Left lung (tissue), 10 donors: ENCODE results near the gene CD274. TPM values are rescaled to one million over a fixed set of nuclear protein-coding genes. Genes with fewer than 3 reads are reported as not detected.
A peak's percentile ranks its signal among the peaks of the same experiment; 100 is the strongest.

Experiments
- ATAC-seq: fragments of 200-7000 bp; cut with Tn5 transposase; one replicate; pipeline ENCODE4 v1.9.1; 2020; ENCODE audit warnings: moderate library complexity
- DNase-seq, 4 donors: peaks; one replicate each; pipeline ENCODE4 v3.0.0-alpha.2; 2013 to 2020
- H3K27ac ChIP-seq, 2 donors: fragments of 200-600 bp; sonication (generic) in 1 of 2; one replicate each; pipeline versions ENCODE4 v1.5.0 to v1.8.0; 2020 to 2021
- H3K27me3 ChIP-seq, 2 donors: fragments of 200-600 bp; sonication (generic) in 1 of 2; one replicate each; pipeline versions ENCODE4 v1.5.0 to v1.8.0; 2020 to 2021
- H3K36me3 ChIP-seq, 2 donors: fragments of 200-600 bp; sonication (generic) in 1 of 2; one replicate each; pipeline versions ENCODE4 v1.5.0 to v1.8.0; 2020 to 2021
- H3K4me1 ChIP-seq, 2 donors: fragments of 200-600 bp; one replicate each; pipeline ENCODE4 v1.8.0; 2021
- H3K4me3 ChIP-seq, 2 donors: fragments of 200-600 bp; sonication (generic) in 1 of 2; one replicate each; pipeline versions ENCODE4 v1.5.0 to v1.8.0; 2020 to 2021; ENCODE audit warnings: mild to moderate bottlenecking in 1 of 2
- H3K9me3 ChIP-seq, 2 donors: fragments of 200-600 bp; sonication (generic) in 1 of 2; one replicate each; pipeline versions ENCODE4 v1.5.0 to v1.8.0; 2020 to 2021
- intact Hi-C, 2 donors: fragments of 100-400 bp; cut with DNase I; formaldehyde crosslinking; loops; one replicate each; pipeline versions ENCODE4 v1.11.2 to v1.14.2; 2022
- polyA plus RNA-seq, 6 donors: library from polyadenylated mRNA; unstranded; fragments of 120-200 nt; gene quantifications; one replicate each; pipeline ENCODE4 v1.2.1, GENCODE V29; 2013; ENCODE audit not compliant: insufficient read length in 6 of 6
- total RNA-seq, 2 donors: library from RNA; stranded (reverse); fragmentation: NEBNext Ultra II Directional; extraction: Animal tissue kit (Norgen Biotek cat#: 25700); gene quantifications; one replicate each; pipeline ENCODE4 v1.2.1, GENCODE V29; 2021
- TF ChIP-seq, protein P1 (sequence below), 2 donors: fragments of 200-600 bp; sonication (generic) in 1 of 2; IDR thresholded peaks; one replicate each; pipeline versions ENCODE4 v1.5.0 to v1.8.0; 2021; ENCODE audit warnings: antibody characterized with exemption in 2 of 2
- donor health status: DM: no; HTN: yes; CAD: no.
- donor health status: DM: no; HTN: no; CAD: no.

Gene CD274
- total and polyA plus RNA-seq, 8 donors, result 0.24 to 21.1 (median 1.2) TPM

DNA sequence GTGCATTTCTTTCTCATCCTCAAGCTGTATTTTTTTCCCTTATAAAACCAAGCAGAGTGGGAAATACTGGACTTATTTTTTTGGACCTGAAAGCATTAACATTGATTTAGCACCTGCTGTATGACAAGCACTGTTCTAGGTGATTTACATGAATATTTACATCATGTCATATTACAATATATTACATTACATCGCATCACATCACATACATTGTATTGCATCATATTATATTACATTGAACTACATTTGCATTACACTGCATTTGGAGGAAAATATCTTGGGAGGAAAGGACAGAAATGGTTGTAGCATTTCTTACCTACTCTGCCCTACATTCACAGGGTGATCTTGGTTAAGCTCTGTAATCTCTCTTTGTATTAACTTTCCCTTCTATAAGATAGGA lies 48.8 kb downstream of the CD274 start:
- intact Hi-C loops, result no loop called here
- Histone ChIP-seq H3K36me3 (no peaks in the 10 kb centered on the region), H3K4me1 (peaks cover 11 to 19% of the 10 kb centered on the region in 2 donors), H3K27me3 (no peaks in the 10 kb centered on the region), H3K4me3 (no peak overlapping the region), H3K9me3 (no peaks in the 10 kb centered on the region), H3K27ac (peak overlapping the region in 1 of 2 donors; percentile 68)
- no peak for ATAC-seq
- TF ChIP-seq, protein P1, sequence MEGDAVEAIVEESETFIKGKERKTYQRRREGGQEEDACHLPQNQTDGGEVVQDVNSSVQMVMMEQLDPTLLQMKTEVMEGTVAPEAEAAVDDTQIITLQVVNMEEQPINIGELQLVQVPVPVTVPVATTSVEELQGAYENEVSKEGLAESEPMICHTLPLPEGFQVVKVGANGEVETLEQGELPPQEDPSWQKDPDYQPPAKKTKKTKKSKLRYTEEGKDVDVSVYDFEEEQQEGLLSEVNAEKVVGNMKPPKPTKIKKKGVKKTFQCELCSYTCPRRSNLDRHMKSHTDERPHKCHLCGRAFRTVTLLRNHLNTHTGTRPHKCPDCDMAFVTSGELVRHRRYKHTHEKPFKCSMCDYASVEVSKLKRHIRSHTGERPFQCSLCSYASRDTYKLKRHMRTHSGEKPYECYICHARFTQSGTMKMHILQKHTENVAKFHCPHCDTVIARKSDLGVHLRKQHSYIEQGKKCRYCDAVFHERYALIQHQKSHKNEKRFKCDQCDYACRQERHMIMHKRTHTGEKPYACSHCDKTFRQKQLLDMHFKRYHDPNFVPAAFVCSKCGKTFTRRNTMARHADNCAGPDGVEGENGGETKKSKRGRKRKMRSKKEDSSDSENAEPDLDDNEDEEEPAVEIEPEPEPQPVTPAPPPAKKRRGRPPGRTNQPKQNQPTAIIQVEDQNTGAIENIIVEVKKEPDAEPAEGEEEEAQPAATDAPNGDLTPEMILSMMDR (IDR thresholded peaks at IDR 0.05), result no peak
- no peak for DNase-seq

DNA sequence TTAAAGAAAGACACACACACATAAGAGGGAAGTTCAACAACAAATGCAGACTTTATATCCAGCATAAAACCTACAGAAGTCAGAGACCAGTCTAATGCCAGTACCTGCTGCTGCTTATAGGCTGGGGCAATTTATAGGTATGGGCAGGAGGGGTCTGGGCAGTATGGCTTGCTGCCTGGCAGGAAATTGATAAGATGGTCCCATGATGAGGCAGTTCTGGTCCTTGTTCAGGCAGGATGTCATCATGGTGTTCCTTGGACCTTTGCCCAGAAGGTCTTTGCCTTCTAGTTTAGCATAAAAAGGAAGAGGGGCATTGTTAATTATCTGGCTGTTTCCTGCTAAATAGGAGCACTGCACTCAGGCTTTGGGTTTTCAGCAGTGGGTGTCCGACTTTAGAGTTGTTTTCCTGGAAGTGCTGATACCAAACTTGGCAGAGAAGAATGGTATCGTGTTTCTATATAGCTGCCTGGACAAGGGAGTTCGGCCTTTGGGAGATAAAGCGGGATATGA lies 49.6 kb downstream of the CD274 start:
- peak overlapping the region in 1 of 2 donors; percentile 68 for H3K27ac ChIP-seq
- no peaks in the 10 kb centered on the region for H3K9me3 ChIP-seq
- DNase-seq, result peak in 2 of 4 donors; percentile 20 to 38
- no peak overlapping the region for H3K4me3 ChIP-seq
- TF ChIP-seq, protein P1 (IDR thresholded peaks at IDR 0.05), result no peak
- intact Hi-C loops, result no loop called here
- ATAC-seq, result peak; percentile 27
- no peaks in the 10 kb centered on the region for H3K27me3 ChIP-seq
- no peaks in the 10 kb centered on the region for H3K36me3 ChIP-seq
- peaks cover 11 to 16% of the 10 kb centered on the region in 2 donors for H3K4me1 ChIP-seq

DNA sequence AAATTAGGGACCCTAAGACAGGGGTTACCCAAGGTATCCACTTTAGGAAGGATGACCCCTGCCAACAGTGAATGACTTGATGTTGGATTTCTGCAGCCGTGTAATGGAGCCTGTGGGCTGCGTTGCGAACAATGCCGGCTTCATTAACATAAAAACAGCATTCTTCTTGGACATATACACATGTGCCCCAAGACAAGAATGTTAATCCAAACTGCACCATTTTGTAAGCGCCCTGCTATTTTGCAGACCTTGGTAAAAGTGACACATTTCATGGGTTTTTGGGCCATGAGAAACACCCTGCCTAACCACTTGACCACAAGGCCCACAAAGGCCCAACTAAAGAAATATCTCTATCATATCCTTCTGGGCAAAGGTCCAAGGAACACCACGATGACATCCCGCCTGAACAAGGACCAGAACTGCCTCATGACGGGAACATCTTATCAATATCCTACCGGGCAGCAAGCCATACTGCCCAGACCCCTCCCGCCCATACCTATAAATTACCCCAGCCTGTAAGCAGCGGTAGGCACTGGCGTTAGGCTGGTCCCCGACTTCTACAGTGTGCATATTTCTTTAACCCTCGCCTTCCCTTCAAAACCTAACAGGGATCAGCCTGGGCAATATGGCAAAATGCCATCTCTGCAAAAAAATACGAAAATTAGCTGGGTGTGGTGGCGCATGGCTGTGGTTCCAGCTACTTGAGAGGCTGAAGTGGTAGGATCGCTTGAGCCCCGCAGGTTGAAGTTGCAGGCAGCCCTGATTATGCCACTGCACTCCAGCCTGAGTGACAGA lies 50.3 kb downstream of the CD274 start:
- TF ChIP-seq, protein P1 (IDR thresholded peaks at IDR 0.05), result no peak
- peaks cover 11 to 16% of the 10 kb centered on the region in 2 donors for H3K4me1 ChIP-seq
- no peak for DNase-seq
- H3K9me3 ChIP-seq, result no peaks in the 10 kb centered on the region
- no peak overlapping the region for H3K4me3 ChIP-seq
- no peaks in the 10 kb centered on the region for H3K36me3 ChIP-seq
- peak overlapping the region in 1 of 2 donors; percentile 68 for H3K27ac ChIP-seq
- H3K27me3 ChIP-seq, result no peaks in the 10 kb centered on the region
- intact Hi-C loops, result no loop called here
- ATAC-seq, result peak; percentile 81

DNA sequence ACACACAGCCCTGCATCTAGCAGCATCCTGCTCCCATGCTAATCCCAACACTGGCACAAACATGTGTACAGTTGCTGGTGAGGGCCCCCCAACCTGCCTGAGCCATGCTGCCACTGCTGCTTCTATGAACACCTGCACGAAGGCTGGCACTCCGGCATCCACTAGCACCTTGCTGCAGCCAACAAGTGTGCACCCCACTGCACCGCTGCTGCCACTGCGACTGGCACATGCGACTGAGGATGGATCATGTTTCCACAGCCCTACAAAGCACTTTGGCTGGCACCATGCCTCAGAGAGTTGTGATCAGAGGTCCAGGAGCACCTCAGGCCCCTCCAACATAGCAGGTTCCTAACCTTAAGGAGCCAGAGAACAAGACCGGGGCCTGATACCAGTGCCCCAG lies 52.2 kb downstream of the CD274 start:
- Histone ChIP-seq H3K36me3 (no peaks in the 10 kb centered on the region), H3K4me1 (peaks cover 11 to 16% of the 10 kb centered on the region in 2 donors), H3K27ac (no peak overlapping the region), H3K27me3 (no peaks in the 10 kb centered on the region), H3K9me3 (no peaks in the 10 kb centered on the region), H3K4me3 (no peak overlapping the region)
- intact Hi-C loops, result no loop called here
- DNase-seq (peak in 1 of 4 donors; percentile 68), ATAC-seq (no peak)
- TF ChIP-seq, protein P1 (IDR thresholded peaks at IDR 0.05), result no peak

DNA sequence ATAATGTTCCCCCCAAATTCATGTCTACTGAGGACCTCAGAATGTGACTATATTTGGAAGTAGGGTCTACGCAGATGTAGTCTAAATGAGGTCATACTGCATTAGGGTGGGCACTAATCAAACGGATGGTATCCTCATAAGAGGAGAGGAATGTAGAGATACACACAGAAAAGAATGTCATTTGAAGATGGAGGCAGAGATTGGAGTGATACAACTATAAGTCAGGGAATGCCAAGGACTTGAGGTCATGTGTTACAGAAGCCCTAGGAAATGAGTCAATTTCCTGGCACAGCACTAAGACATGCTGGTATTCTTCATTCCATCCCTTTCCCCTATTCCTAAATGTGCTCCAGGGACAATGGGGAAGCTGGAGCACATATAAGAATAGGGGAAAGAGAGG lies 59.2 kb downstream of the CD274 start:
- no peaks in the 10 kb centered on the region for H3K27me3 ChIP-seq
- H3K4me3 ChIP-seq, result no peak overlapping the region
- intact Hi-C loops, result no loop called here
- TF ChIP-seq, protein P1 (IDR thresholded peaks at IDR 0.05), result no peak
- ATAC-seq, result peak; percentile 43
- H3K4me1 ChIP-seq, result peaks cover 0 to 39% of the 10 kb centered on the region in 2 donors
- H3K36me3 ChIP-seq, result no peaks in the 10 kb centered on the region
- no peak for DNase-seq
- H3K9me3 ChIP-seq, result no peaks in the 10 kb centered on the region
- peak overlapping the region; percentile 68 to 84 for H3K27ac ChIP-seq
